Measurements from ENCODE around the gene PAQR9. TPM values are rescaled to one million over a fixed set of nuclear protein-coding genes. Genes with fewer than 3 reads are reported as not detected.

Gene PAQR9
- total and polyA plus RNA-seq, 8 donors, result not detected

- Histone ChIP-seq H3K36me3 (no peaks in the 10 kb centered on the region), H3K27ac (no peak overlapping the region), H3K4me1 (peaks cover 0 to 7% (median 2%) of the 10 kb centered on the region in 4 donors), H3K9me3 (no peaks in the 10 kb centered on the region), H3K27me3 (peaks cover 0 to 10% (median 1%) of the 10 kb centered on the region in 3 donors), H3K4me3 (no peak overlapping the region)
- intact Hi-C loops (cut with DNase I; ENCODE audit: low total_unique reads), result no loop called here
- no peak for TF ChIP-seq POLR2A (IDR thresholded peaks at IDR 0.05)
- TF ChIP-seq CTCF (IDR thresholded peaks at IDR 0.05), result no peak
- no peak for TF ChIP-seq EP300 (IDR thresholded peaks at IDR 0.05)
- TF ChIP-seq POLR2AphosphoS5 (IDR thresholded peaks at IDR 0.05), result no peak
- 81 to 88% (median 87%) methylated on average over 4 of the region's 4 CpGs for WGBS, 5 donors
- DNase-seq, result no peak
Observed at GRCh38 chr3:142975316-142975995, 12.0 kb upstream of the PAQR9 start.

GRCh38 chr3:142973217-142974009 is 9.9 kb upstream of the PAQR9 start:
- H3K4me1 ChIP-seq, result peaks cover 0 to 10% (median 2%) of the 10 kb centered on the region in 4 donors
- H3K27me3 ChIP-seq, result peaks cover 0 to 10% (median 5%) of the 10 kb centered on the region in 3 donors
- no peaks in the 10 kb centered on the region for H3K36me3 ChIP-seq
- TF ChIP-seq CTCF (IDR thresholded peaks at IDR 0.05) (no peak), EP300 (IDR thresholded peaks at IDR 0.05) (no peak), POLR2A (IDR thresholded peaks at IDR 0.05) (no peak), POLR2AphosphoS5 (IDR thresholded peaks at IDR 0.05) (no peak)
- H3K4me3 ChIP-seq, result no peak overlapping the region
- no peaks in the 10 kb centered on the region for H3K9me3 ChIP-seq
- DNase-seq, result no peak
- WGBS, 5 donors, result 68 to 84% (median 83%) methylated on average over 8 of the region's 8 CpGs
- H3K27ac ChIP-seq, result no peak overlapping the region
- intact Hi-C loops (cut with DNase I; ENCODE audit: low total_unique reads), result no loop called here

DNA sequence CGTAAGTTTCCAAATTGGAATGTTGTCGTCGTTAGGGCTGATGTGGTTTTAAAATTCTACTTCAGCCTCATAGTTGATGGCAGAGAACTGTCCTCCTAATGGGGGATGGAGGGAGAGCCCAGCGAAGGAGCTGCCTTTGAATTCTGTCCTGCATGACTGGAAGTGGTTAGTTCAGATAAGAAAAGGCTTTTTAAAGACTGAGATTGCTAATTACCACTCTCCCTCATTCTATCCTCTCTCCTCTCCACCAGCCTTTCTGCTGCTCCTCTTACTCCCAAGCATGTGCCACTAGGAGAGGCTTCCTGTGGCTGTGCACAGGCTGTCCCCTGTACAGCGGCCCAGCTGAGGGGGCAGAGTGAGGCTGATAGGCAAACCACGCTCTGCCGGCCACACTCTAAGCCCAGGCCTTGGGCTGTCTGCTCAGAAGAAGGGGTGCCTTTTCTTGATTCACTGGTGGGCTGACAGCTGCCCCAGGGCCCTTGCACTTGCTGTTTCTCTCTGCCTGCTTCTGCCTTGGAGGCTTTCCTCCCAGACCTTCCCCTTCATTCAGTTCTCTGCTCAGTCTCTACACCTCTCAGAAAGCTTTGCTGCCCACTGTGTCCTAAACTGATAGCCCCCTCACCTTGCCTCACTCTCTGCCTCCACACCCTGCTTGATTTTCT is 8.7 kb upstream of the PAQR9 start:
- intact Hi-C loops (cut with DNase I; ENCODE audit: low total_unique reads), result no loop called here
- TF ChIP-seq EP300 (IDR thresholded peaks at IDR 0.05), result no peak
- no peak for TF ChIP-seq POLR2AphosphoS5 (IDR thresholded peaks at IDR 0.05)
- TF ChIP-seq CTCF (IDR thresholded peaks at IDR 0.05), result no peak
- no peak for TF ChIP-seq POLR2A (IDR thresholded peaks at IDR 0.05)
- 83 to 90% (median 88%) methylated on average over 7 of the region's 7 CpGs for WGBS, 5 donors
- no peak for DNase-seq
- Histone ChIP-seq H3K4me3 (no peak overlapping the region), H3K4me1 (peaks cover 0 to 12% (median 2%) of the 10 kb centered on the region in 4 donors), H3K27ac (no peak overlapping the region), H3K9me3 (no peaks in the 10 kb centered on the region), H3K36me3 (no peaks in the 10 kb centered on the region), H3K27me3 (peaks cover 0 to 10% (median 5%) of the 10 kb centered on the region in 3 donors)

GRCh38 chr3:142971431-142971830 is 8.0 kb upstream of the PAQR9 start:
- H3K4me1 ChIP-seq, result peaks cover 0 to 6% (median 0%) of the 10 kb centered on the region in 4 donors
- DNase-seq, result no peak
- H3K27me3 ChIP-seq, result peaks cover 0 to 12% (median 7%) of the 10 kb centered on the region in 3 donors
- H3K36me3 ChIP-seq, result no peaks in the 10 kb centered on the region
- 67 to 88% (median 82%) methylated on average over 3 of the region's 3 CpGs for WGBS, 5 donors
- TF ChIP-seq CTCF (IDR thresholded peaks at IDR 0.05) (no peak), POLR2AphosphoS5 (IDR thresholded peaks at IDR 0.05) (no peak), EP300 (IDR thresholded peaks at IDR 0.05) (no peak), POLR2A (IDR thresholded peaks at IDR 0.05) (no peak)
- intact Hi-C loops (cut with DNase I; ENCODE audit: low total_unique reads), result no loop called here
- no peak overlapping the region for H3K4me3 ChIP-seq
- H3K27ac ChIP-seq, result no peak overlapping the region
- H3K9me3 ChIP-seq, result no peaks in the 10 kb centered on the region

Measured in stomach (tissue), 9 donors.